CMK (cell line): Measurements from ENCODE around the gene KCTD21.
A peak's percentile ranks its signal among the peaks of the same experiment; 100 is the strongest.

Experiments used
- DNase-seq: peaks from one replicate; pipeline ENCODE4 v3.0.0-alpha.2; 2010; ENCODE audit warnings: low read depth

Gene KCTD21

GRCh38 chr11:78200553-78200952, 12.1 kb upstream of the KCTD21 start:
- DNase-seq, result no peak

GRCh38 chr11:78200061-78200460, 11.6 kb upstream of the KCTD21 start:
- no peak for DNase-seq

- no peak for DNase-seq
These were observed 11.2 kb upstream of the KCTD21 start for GRCh38 chr11:78199653-78200015.

GRCh38 chr11:78199015-78199652, 10.7 kb upstream of the KCTD21 start:
- no peak for DNase-seq

GRCh38 chr11:78197816-78198215, 9.4 kb upstream of the KCTD21 start:
- DNase-seq, result no peak

GRCh38 chr11:78196661-78197091, 8.2 kb upstream of the KCTD21 start:
- no peak for DNase-seq

- no peak for DNase-seq
These were observed 7.6 kb upstream of the KCTD21 start for GRCh38 chr11:78195917-78196560.

- DNase-seq, result no peak
These were observed 6.1 kb upstream of the KCTD21 start for GRCh38 chr11:78194490-78194889.

- DNase-seq, result no peak
These were observed 5.4 kb upstream of the KCTD21 start for GRCh38 chr11:78193806-78194205.

GRCh38 chr11:78192911-78193351, 4.5 kb upstream of the KCTD21 start:
- no peak for DNase-seq

GRCh38 chr11:78192223-78192719, 3.8 kb upstream of the KCTD21 start:
- no peak for DNase-seq

DNA sequence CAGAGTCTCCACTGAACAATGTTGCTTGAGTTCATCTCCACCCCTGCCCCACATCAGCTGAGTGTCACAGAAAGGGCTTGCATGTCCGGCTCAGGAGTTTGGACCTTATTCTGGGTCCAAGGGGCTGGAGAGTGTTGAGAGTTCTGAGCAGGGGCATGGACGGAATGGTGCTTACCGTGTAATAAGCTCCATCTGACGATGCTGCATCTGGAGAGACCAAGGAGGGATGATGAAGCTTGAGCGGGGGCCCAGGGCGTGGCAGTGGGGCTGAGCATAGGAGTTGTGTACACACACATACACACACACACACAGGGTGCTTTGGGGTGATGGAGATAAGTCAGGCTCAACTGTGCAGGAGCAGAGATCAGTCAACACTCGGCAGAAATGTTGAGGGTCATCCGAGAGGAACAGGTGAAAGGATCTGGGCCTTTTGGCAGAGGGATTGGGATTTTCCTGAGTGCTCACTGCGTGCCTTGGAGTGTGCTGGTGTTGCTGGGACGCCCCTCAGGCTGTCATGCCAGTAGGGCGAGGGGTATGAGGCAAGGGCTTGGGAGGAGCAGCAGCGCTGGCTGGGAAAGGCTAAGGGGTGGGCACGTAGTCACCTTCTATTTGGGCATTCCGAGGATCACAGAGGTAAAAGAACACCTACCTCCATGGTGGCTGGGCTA, 2.6 kb upstream of the KCTD21 start:
- DNase-seq, result no peak

DNA sequence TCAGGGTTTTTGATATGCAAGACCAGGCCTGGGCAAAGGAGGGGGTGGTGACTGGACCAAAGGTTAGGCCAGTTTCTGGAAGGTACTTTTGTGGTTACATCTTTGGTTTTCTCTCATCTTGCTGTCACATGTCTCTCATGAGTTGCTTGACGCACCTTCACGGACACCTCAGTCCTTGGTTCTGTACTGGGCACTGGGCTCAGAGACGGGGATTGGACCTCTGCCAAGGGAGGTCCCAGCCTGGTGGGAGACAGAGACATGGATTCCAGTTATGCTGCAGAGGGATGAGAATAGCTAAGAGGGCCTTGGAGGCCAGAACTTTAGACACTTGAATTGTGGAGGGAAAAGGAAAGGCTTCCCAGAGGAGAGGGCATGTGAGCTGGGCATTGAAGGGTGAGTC, 1.9 kb upstream of the KCTD21 start:
- DNase-seq, result no peak

DNA sequence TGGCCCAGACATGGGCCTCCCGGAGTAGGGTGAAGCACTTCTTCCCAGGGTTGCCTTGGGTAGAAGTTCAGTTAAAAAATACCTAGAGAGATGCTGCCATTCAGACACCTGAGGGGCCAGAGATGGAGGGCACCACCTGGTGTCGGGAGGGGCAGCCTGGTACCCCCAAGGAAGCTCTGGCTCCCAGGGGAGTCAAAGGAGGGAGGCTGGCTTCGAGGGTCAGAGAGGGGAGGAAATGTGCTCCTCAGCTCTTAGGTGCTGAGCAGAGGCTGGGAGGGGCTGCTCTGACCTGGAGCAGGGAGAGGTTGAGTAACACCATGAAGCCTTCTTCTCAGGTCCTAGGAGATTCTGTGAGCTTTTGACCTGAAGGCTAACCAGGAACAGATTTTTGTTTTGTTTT, 1.4 kb upstream of the KCTD21 start:
- no peak for DNase-seq

DNA sequence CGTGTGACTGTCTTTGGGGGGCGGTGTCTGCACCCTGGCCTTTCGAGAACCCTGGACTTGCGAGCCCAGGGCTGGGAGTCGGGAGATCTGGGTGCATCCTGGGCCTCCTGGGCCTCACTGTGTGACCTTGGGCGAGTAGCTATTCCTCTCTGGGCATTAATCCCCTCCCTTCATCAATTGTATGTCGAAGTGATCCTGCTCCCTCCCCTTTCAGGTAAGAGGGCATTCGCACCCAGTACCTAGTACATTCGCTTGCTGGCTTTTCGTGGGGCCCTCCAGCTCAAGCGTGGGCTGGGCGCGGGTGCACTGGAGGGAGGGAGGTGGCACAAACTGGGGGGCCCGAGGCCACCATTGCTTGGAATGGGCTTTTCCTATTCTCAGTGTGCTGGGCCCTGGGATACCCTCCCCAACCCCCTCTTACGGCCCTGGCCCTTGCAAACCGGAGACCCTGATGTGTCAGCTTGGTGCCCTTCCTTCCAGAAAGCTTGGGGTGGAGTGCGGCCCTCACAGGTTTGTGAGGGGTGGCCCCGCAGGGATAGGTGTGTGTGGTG, 823 bp upstream of the KCTD21 start:
- no peak for DNase-seq

GRCh38 chr11:78187366-78188285, 800 bp downstream of the KCTD21 start:
- DNase-seq, result peak; percentile 97

DNA sequence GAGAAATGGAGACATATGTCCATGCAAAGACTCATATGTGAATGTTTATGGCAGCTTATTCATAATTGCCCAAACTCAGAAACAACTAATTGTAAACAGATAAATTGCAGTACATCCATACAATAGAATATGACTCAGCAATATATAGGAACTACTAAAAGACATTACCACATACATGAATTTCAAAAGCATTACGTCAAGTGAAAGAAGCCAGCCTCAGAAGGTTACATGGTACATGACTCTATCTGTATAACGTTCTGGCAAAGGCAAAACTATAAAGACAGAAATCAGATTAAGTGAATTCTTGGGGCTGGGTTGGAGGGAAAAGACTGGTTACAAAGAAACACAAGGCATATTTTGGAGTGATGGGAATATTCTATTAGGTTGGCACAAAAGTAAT, 7.2 kb downstream of the KCTD21 start:
- DNase-seq, result no peak

DNA sequence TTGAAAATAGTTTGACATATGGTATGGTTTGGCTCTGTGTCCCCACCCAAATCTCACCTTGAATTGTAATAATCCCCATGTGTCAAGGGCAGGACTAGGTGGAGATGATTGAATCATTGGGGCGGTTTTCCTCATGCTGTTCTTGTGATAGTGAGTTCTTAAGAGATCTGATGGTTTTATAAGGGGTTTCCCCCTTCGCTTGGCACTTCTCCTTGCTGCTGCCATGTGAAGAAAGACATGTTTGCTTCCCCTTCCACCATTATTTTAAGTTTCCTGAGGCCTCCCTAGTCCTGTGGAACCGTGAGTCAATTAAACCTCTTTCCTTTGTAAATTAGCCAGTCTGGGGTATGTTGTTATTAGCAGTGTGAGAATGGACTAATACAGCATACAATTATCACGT, 7.7 kb downstream of the KCTD21 start:
- DNase-seq, result no peak

- no peak for DNase-seq
These were observed 8.9 kb downstream of the KCTD21 start for GRCh38 chr11:78179459-78180071.

- DNase-seq, result no peak
These were observed 11.2 kb downstream of the KCTD21 start for GRCh38 chr11:78177216-78177615.

- no peak for DNase-seq
These were observed 11.8 kb downstream of the KCTD21 start for GRCh38 chr11:78176605-78177141.
